GM19328 (cell line): ENCODE measurements around the gene CABCOCO1.

Experiments used
- ATAC-seq: cut with Tn5 transposase; IDR thresholded peaks from one replicate; pipeline ENCODE4 v1.9.1; 2021; ENCODE audit warnings: mild to moderate bottlenecking, moderate library complexity; ENCODE audit not compliant: unreplicated experiment

The CABCOCO1 gene

DNA sequence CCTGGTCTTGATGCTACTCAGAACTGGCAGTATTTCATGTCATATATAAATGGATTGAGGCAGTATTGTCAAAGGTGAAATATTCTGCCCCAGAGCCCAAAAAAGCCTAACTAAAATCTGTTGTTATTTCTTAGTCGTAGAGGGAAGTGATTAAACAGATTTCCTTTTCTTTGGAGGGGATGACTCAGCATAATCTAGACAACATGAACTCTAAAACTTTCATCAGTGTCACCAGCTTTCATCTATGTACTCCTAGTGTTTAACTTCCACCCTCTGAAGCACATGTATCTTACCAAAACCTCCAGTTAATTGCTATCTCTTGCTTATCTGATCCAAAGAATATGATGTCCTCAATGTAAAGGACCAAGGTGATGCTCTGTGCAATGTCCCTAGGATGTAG is 141.7 kb downstream of the CABCOCO1 start:
- no peak for ATAC-seq

DNA sequence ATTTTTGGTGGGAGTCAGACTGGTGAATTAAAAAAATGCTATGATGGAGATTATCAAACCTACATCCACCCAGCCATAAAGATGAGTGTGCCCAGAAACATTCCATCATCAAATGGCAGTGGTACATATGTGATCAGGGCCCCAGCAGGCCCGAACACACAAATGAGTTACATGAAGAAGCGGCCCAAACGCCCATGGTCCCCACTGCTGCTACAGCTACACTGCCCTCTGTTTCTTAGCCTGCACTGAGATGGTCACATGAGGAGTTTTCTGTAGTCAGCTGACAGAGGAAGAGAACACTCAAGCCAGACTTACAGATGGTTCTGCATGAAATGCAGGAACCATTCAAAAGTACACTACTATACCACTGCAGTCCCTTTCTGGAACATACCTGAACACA is 142.4 kb downstream of the CABCOCO1 start:
- no peak for ATAC-seq

DNA sequence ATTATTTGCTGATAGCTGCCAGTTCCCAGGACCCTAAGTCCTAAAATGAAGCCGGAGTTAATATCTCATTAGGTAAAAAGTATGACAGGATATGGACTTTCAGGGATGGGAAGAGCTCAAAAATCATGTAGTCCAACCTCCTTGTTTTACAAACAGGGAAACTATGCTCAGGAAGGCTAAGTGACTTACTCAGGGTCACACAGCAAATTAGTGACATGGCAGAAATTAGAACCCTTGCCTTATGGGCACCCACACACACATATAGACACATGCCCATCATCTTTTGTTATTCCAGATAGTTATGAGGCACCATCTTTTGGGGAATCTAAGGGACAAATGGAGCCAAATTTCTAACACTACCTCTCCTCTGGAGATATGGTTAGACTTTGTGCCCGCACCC is 147.5 kb downstream of the CABCOCO1 start:
- no peak for ATAC-seq

DNA sequence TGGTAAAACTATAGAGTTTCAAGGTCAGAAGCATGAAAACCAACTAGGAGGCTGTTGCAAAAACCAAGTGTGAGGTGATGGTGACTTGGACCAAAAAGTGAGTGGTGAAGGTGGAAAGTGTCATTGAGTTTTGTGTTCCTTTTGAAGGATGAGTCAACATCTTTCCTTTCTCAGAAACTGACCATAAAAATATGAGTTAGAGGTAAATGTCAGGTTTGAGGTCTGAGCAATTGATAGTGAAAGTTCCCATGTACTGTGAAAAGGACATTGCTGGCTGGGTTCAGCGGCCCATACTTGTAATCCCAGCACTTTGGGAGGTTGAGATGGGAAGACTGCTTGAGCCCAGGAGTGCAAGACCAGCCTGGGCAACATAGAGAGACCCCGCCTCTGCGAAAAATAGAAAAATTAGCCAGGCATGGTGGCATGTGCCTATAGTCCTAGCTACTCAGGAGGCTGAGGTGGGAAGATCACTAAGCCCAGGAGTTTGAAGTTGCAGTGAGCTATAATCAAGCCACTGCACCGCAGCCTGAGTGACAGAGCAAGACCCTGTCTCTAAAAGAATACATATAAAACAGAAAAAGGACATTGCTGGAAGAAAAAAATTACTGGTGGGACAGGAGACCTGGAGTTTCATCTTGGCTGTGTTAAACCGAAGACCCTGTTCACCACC is 149.5 kb downstream of the CABCOCO1 start:
- no peak for ATAC-seq

GRCh38 chr10:61812920-61813319 is 150.2 kb downstream of the CABCOCO1 start:
- ATAC-seq = no peak

DNA sequence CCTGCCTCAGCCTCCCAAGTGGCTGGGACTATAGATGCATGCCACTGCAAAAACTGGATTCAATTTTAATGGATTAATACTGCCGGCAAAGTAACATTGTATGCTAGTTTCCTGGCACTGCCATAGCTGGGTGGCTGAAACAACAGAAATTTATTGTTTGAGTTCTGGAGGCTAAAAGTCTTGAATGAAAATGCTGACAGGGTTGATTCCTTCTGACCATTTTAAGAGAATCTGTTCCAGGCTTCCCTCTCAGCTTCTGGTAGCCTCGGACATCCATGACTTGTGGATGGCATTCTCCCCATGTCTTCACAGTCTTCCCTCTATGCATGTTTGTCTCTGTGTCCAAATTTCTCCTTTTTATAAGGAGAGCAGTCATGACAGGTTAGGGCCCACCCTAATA is 151.4 kb downstream of the CABCOCO1 start:
- ATAC-seq = no peak

- no peak for ATAC-seq
These were observed 152.8 kb downstream of the CABCOCO1 start for GRCh38 chr10:61815496-61815895.
